Ishikawa (cell line): ENCODE data around the gene EPB41L2.

Source experiments
- CEBPB ChIP-seq: IDR thresholded peaks from 2 replicates; pipeline ENCODE4 v1.6.1; 2012
- CREB1 ChIP-seq: IDR thresholded peaks from 2 replicates; pipeline ENCODE4 v1.6.1; 2012; ENCODE audit warnings: low read depth
- EGR1 ChIP-seq: IDR thresholded peaks from 2 replicates; pipeline ENCODE4 v1.6.1; 2012
- EP300 ChIP-seq: IDR thresholded peaks from 2 replicates; pipeline ENCODE4 v1.6.1; 2012; ENCODE audit warnings: borderline replicate concordance
- FOXM1 ChIP-seq: IDR thresholded peaks from 2 replicates; pipeline ENCODE4 v1.6.1; 2012; ENCODE audit warnings: low read depth, borderline replicate concordance
- MAX ChIP-seq: IDR thresholded peaks from 2 replicates; pipeline ENCODE4 v1.6.1; 2012
- NFIC ChIP-seq: IDR thresholded peaks from 2 replicates; pipeline ENCODE4 v1.6.1; 2012
- RAD21 ChIP-seq: IDR thresholded peaks from 2 replicates; pipeline ENCODE4 v1.6.1; 2012; ENCODE audit warnings: low read depth
- REST ChIP-seq: IDR thresholded peaks from 2 replicates; pipeline ENCODE4 v1.6.1; 2012; ENCODE audit warnings: low read depth, mild to moderate bottlenecking
- TAF1 ChIP-seq: IDR thresholded peaks from 2 replicates; pipeline ENCODE4 v1.6.1; 2012; ENCODE audit warnings: low read depth, mild to moderate bottlenecking
- TCF12 ChIP-seq: IDR thresholded peaks from 2 replicates; pipeline ENCODE4 v1.6.1; 2012; ENCODE audit warnings: low read depth
- TEAD4 ChIP-seq: IDR thresholded peaks from 2 replicates; pipeline ENCODE4 v1.6.1; 2012
- USF1 ChIP-seq: IDR thresholded peaks from 2 replicates; pipeline ENCODE4 v1.6.1; 2012
- YY1 ChIP-seq: IDR thresholded peaks from 2 replicates; pipeline ENCODE4 v1.6.1; 2012; ENCODE audit warnings: low read depth
- ZBTB7A ChIP-seq: IDR thresholded peaks from 2 replicates; pipeline ENCODE4 v1.6.1; 2012; ENCODE audit warnings: low read depth

The EPB41L2 gene

GRCh38 chr6:131004387-131004755 is 58.7 kb downstream of the EPB41L2 start:
- no peak for TF ChIP-seq EGR1
- no peak for TF ChIP-seq MAX
- no peak for TF ChIP-seq NFIC
- no peak for TF ChIP-seq CEBPB
- no peak for TF ChIP-seq USF1
- TF ChIP-seq REST, result no peak
- TF ChIP-seq TCF12, result no peak
- TF ChIP-seq EP300, result no peak
- no peak for TF ChIP-seq FOXM1
- no peak for TF ChIP-seq TAF1
- no peak for TF ChIP-seq RAD21
- TF ChIP-seq TEAD4, result no peak

- TF ChIP-seq TEAD4, result peak; percentile 69
- no peak for TF ChIP-seq REST
Measured at GRCh38 chr6:131003488-131004386, 59.3 kb downstream of the EPB41L2 start.

- TF ChIP-seq EP300 (no peak), TCF12 (no peak), EGR1 (no peak), TEAD4 (no peak), YY1 (no peak), RAD21 (no peak), MAX (no peak), CREB1 (no peak), NFIC (no peak), ZBTB7A (no peak), CEBPB (no peak), USF1 (no peak), REST (no peak), FOXM1 (no peak), TAF1 (no peak)
Measured at GRCh38 chr6:131002661-131002980, 60.4 kb downstream of the EPB41L2 start.

- TF ChIP-seq TAF1 (no peak), ZBTB7A (no peak), EP300 (peak; percentile 13; the same call in 1 of the 2 replicates)
Measured at GRCh38 chr6:131001945-131002660, 60.9 kb downstream of the EPB41L2 start.
